Osteocyte (in vitro differentiated cells): ENCODE measurements around the gene SLC41A3. TPM values are rescaled to one million over a fixed set of nuclear protein-coding genes. Genes with fewer than 3 reads are reported as not detected.
"Not testable (repeated sequence)": the region's sequence is repeated elsewhere in the genome, so short reads cannot be mapped to it uniquely, and the experiment has no call there.

Experiments
- DNase-seq: peaks from one replicate; pipeline ENCODE4 v3.0.0; 2021; ENCODE audit warnings: mixed read lengths; ENCODE audit not compliant: unreplicated experiment; ENCODE audit errors: extremely low spot score
- H3K27ac Mint-ChIP-seq: one replicate; pipeline ENCODE4 v1.8.0; 2021; ENCODE audit warnings: mild to moderate bottlenecking, mixed read lengths; ENCODE audit not compliant: unreplicated experiment
- H3K27me3 Mint-ChIP-seq: one replicate; pipeline ENCODE4 v1.8.0; 2021; ENCODE audit warnings: mixed read lengths; ENCODE audit not compliant: unreplicated experiment
- H3K36me3 Mint-ChIP-seq: one replicate; pipeline ENCODE4 v1.8.0; 2021; ENCODE audit warnings: mixed read lengths; ENCODE audit not compliant: unreplicated experiment
- H3K4me1 Mint-ChIP-seq: one replicate; pipeline ENCODE4 v1.8.0; 2021; ENCODE audit warnings: mixed read lengths; ENCODE audit not compliant: unreplicated experiment
- H3K4me3 Mint-ChIP-seq: one replicate; pipeline ENCODE4 v1.8.0; 2021; ENCODE audit warnings: mild to moderate bottlenecking, moderate library complexity, mixed read lengths; ENCODE audit not compliant: unreplicated experiment
- H3K9me3 Mint-ChIP-seq: one replicate; pipeline ENCODE4 v1.8.0; 2021; ENCODE audit warnings: mixed read lengths; ENCODE audit not compliant: unreplicated experiment
- total RNA-seq: library from RNA; stranded (reverse); gene quantifications from 2 replicates; pipeline ENCODE4 v1.2.1, GENCODE V29; 2021
- TF ChIP-seq, protein P1 (sequence below): fragments of 200-600 bp; sonication (generic); IDR thresholded peaks from 2 replicates; pipeline ENCODE4 v1.5.0; 2021; ENCODE audit warnings: antibody characterized with exemption, mild to moderate bottlenecking, moderate library complexity

SLC41A3 gene
- total RNA-seq, 1 donor from 2014 or later = 80.6 TPM

GRCh38 chr3:126050626-126051025, 33.3 kb downstream of the SLC41A3 start:
- Mint-ChIP-seq H3K9me3 (peaks cover 9% of the 10 kb centered on the region), H3K4me1 (no peaks in the 10 kb centered on the region), H3K36me3 (peaks cover 10% of the 10 kb centered on the region), H3K4me3 (no peak overlapping the region), H3K27me3 (no peaks in the 10 kb centered on the region), H3K27ac (no peak overlapping the region)
- TF ChIP-seq, protein P1, sequence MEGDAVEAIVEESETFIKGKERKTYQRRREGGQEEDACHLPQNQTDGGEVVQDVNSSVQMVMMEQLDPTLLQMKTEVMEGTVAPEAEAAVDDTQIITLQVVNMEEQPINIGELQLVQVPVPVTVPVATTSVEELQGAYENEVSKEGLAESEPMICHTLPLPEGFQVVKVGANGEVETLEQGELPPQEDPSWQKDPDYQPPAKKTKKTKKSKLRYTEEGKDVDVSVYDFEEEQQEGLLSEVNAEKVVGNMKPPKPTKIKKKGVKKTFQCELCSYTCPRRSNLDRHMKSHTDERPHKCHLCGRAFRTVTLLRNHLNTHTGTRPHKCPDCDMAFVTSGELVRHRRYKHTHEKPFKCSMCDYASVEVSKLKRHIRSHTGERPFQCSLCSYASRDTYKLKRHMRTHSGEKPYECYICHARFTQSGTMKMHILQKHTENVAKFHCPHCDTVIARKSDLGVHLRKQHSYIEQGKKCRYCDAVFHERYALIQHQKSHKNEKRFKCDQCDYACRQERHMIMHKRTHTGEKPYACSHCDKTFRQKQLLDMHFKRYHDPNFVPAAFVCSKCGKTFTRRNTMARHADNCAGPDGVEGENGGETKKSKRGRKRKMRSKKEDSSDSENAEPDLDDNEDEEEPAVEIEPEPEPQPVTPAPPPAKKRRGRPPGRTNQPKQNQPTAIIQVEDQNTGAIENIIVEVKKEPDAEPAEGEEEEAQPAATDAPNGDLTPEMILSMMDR = no peak
- no peak for DNase-seq

- no peaks in the 10 kb centered on the region for H3K4me1 Mint-ChIP-seq
These were observed 33.9 kb downstream of the SLC41A3 start for GRCh38 chr3:126050050-126050392.

GRCh38 chr3:126049289-126050049, 34.5 kb downstream of the SLC41A3 start:
- Mint-ChIP-seq H3K36me3 (peaks cover 10% of the 10 kb centered on the region), H3K27me3 (no peaks in the 10 kb centered on the region), H3K27ac (no peak overlapping the region), H3K9me3 (peaks cover 9% of the 10 kb centered on the region), H3K4me3 (no peak overlapping the region), H3K4me1 (no peaks in the 10 kb centered on the region)
- no peak for DNase-seq
- TF ChIP-seq, protein P1 = no peak

More at GRCh38 chr3:126050050-126050392, 33.9 kb downstream of the SLC41A3 start:
- H3K4me3 Mint-ChIP-seq = no peak overlapping the region
- no peak for DNase-seq
- peaks cover 9% of the 10 kb centered on the region for H3K9me3 Mint-ChIP-seq
- no peak overlapping the region for H3K27ac Mint-ChIP-seq
- H3K27me3 Mint-ChIP-seq = no peaks in the 10 kb centered on the region
- H3K36me3 Mint-ChIP-seq = peaks cover 10% of the 10 kb centered on the region
- TF ChIP-seq, protein P1 = no peak

- TF ChIP-seq, protein P1 = no peak
- H3K4me3 Mint-ChIP-seq = no peak overlapping the region
- peak; percentile 60 for DNase-seq
- no peaks in the 10 kb centered on the region for H3K4me1 Mint-ChIP-seq
- H3K27ac Mint-ChIP-seq = no peak overlapping the region
- H3K36me3 Mint-ChIP-seq = peaks cover 22% of the 10 kb centered on the region
- no peaks in the 10 kb centered on the region for H3K27me3 Mint-ChIP-seq
- peaks cover 15% of the 10 kb centered on the region for H3K9me3 Mint-ChIP-seq
These were observed 43.5 kb downstream of the SLC41A3 start for GRCh38 chr3:126040386-126040785.

DNA sequence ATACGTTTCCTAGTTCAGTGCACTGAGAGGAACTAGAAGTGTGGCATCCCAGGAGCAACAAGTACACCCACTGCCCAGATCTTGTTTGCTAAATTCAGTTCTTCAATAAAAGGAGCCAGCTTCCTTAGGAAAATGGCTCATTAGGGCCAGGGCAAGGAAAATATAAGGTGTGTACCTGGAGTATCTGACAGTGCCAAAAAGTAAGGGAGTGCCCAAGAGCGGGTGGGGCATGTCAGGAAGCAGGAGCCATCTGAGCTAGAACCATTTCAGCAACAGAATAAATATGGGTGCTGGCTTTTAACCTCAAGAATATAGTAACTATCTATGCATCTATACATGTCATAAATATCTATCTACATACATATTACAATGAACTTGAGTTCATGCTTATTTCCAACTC, 44.1 kb downstream of the SLC41A3 start:
- Mint-ChIP-seq H3K9me3 (peaks cover 15% of the 10 kb centered on the region), H3K4me1 (no peaks in the 10 kb centered on the region), H3K27me3 (no peaks in the 10 kb centered on the region), H3K36me3 (peaks cover 22% of the 10 kb centered on the region), H3K4me3 (no peak overlapping the region), H3K27ac (no peak overlapping the region)
- DNase-seq = peak; percentile 21
- TF ChIP-seq, protein P1 = no peak

GRCh38 chr3:126038791-126039190, 45.1 kb downstream of the SLC41A3 start:
- Mint-ChIP-seq H3K9me3 (peaks cover 15% of the 10 kb centered on the region), H3K36me3 (peaks cover 26% of the 10 kb centered on the region)
- peak; percentile 25 for DNase-seq
- not testable (repeated sequence) for H3K4me1 Mint-ChIP-seq, H3K4me3 Mint-ChIP-seq, H3K27me3 Mint-ChIP-seq, H3K27ac Mint-ChIP-seq
